Measurements from ENCODE around the gene NLRP6.
"Not testable (repeated sequence)": the region's sequence is repeated elsewhere in the genome, so short reads cannot be mapped to it uniquely, and the experiment has no call there.

Gene NLRP6

DNA sequence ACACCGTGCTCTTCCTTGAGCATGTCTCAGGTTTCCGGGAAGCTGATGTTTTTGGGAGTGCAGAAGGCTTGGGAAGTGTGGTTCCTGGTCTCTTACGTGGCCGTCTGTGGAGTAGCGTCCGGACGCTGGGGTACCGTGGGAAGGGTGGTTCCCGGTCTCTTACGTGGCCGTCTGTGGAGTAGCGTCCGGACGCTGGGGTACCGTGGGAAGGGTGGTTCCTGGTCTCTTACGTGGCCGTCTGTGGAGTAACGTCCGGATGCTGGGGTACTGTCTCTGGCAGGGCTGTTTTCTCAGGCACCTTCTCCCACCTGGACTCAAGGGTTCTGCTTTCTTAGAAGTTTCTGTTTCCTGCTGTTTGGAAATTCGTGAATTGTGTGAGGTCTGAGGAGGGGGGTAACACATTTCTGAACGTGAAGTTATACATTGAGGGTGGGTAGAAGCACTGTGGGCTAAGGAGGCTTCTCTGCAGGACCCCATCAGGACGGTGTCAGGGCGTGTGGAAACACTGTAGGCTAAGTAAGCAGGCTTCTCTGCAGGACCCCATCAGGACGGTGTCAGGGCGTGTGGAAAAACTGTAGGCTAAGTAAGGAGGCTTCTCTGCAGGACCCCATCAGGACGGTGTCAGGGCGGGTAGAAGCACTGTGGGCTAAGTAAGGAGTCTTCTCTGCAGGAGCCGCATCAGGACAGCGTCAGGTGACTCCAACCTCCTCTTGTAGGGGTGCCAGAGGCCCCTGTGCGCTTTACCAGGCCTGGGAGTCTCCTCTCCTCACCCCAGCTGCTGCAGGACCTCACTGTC lies 47.8 kb downstream of the NLRP6 start:
- in situ Hi-C loops (cut with HindIII; ENCODE audit: low pct_unique_long_range_greater_than_20kb, low sequenced_read_pairs), result no loop called here
- no peak for TF ChIP-seq JUND (IDR thresholded peaks at IDR 0.05; ENCODE audit: low read depth)
- no peak for DNase-seq (ENCODE audit: low read depth in 1 of 2, low spot score in 1 of 2)

DNA sequence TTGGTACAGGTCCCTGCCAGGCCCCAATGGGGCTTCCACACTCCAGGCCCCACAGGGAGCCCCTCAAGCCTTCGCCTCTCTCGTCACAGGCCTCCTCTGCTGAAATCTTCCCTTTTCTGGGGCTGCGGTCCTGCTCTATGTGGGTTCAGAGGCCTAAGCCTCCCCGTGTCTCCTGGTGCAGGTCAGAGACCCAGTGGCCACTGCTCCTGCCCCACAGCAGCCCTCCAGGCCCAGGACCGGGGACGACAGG lies 48.3 kb downstream of the NLRP6 start:
- no peak for TF ChIP-seq JUND (IDR thresholded peaks at IDR 0.05; ENCODE audit: low read depth)
- in situ Hi-C loops (cut with HindIII; ENCODE audit: low pct_unique_long_range_greater_than_20kb, low sequenced_read_pairs), result no loop called here
- no peak for DNase-seq (ENCODE audit: low read depth in 1 of 2, low spot score in 1 of 2)

DNA sequence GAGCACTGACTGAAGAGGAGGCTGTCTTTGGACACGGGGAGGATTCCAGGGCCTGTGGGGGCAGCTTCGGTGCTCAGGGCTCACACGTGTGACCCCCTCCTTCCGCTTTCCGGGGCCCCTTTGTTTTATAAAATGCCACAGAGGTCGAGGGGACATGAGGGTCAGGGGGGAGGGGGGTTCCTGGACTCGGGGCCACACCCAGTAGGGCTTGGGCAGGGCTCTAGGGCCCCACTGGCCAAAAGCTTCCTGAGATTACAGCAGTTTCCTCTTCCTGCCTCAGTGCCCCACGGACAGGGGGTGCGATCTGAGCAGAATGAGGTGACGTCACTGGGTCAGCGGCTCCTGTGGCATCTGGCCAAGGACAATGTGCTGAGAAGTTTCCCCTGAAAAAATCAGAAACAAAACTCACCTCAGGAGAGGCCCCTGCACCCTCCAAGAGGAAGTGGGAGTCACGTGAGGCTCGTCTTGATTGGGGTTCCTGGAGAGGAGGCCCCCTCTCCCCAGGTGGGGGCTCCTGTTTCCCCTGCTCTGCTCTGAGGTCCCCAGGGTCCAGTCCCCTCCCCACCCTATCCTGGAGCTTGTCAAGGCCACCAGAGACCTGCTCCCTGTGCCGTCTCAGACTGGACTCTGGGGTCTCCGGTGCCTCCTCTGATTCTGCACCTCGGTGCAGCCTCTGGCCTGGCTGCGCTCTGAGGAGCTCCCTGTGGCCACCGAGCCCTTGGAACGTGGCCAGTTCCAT lies 48.8 kb downstream of the NLRP6 start:
- no peak for TF ChIP-seq JUND (IDR thresholded peaks at IDR 0.05; ENCODE audit: low read depth)
- in situ Hi-C loops (cut with HindIII; ENCODE audit: low pct_unique_long_range_greater_than_20kb, low sequenced_read_pairs), result no loop called here
- DNase-seq (ENCODE audit: low read depth in 1 of 2, low spot score in 1 of 2), result no peak

DNA sequence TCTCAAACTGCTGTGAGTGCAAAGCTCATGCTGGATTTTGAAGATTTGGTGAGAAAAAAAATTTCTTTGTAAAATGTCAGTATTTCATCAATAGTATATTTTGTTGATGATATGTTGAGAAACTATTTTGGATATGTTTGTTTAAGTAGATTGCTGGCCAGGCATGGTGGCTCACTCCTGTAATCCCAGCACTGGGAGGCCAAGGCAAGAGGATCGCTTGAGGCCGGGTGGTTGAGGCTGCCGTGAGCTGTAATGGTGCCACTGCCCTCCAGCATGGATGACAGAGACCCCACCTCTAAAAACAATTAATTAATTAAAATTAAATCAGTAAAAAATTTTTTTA lies 49.3 kb downstream of the NLRP6 start:
- in situ Hi-C loops (cut with HindIII; ENCODE audit: low pct_unique_long_range_greater_than_20kb, low sequenced_read_pairs), result no loop called here
- TF ChIP-seq JUND (IDR thresholded peaks at IDR 0.05; ENCODE audit: low read depth), result no peak
- DNase-seq (ENCODE audit: low read depth in 1 of 2, low spot score in 1 of 2), result no peak

DNA sequence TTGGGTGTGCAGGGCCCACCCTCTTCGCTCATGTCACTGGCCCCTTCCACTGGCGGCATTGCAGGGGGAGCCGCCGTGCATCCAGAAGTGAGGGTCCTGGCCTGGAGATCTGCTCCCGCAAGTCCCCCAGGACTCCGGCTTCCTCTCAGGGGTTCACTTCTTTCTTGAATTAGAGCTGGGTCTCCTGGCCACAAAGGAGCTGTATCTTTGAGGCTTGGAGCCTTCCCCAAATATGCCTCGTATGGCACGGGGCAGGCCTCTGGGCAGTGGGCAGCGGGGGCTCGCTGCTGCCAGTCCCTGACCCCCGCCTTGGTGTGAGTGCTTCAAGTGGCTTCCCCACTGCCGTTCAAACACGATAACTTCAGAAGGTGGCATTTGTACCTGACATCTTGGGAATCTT lies 49.8 kb downstream of the NLRP6 start:
- TF ChIP-seq JUND (IDR thresholded peaks at IDR 0.05; ENCODE audit: low read depth), result no peak
- in situ Hi-C loops (cut with HindIII; ENCODE audit: low pct_unique_long_range_greater_than_20kb, low sequenced_read_pairs), result no loop called here
- no peak for DNase-seq (ENCODE audit: low read depth in 1 of 2, low spot score in 1 of 2)

DNA sequence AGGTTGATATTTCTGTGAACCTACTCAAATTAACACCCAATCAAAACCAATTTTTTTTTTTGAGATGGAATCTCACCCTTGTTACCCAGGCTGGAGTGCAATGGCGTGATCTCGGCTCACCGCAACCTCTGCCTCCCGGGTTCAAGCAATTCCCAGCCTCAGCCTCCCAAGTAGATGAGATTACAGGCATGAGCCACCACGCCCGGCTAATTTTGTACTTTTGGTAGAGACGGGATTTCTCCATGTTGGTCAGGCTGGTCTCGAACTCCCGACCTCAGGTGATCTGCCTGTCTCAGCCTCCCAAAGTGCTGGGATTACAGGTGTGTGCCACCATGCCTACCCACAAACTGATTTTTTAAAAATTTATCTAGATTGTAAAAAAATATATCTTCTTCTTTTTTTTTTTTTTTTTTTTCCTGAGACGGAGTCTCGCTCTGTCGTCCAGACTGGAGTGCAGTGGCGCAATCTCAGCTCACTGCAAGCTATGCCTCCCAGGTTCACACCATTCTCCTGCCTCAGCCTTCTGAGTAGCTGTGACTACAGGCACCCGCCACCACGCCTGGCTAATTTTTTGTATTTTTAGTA lies 50.4 kb downstream of the NLRP6 start:
- in situ Hi-C loops (cut with HindIII; ENCODE audit: low pct_unique_long_range_greater_than_20kb, low sequenced_read_pairs); DNase-seq (ENCODE audit: low read depth in 1 of 2, low spot score in 1 of 2): not testable (repeated sequence)

DNA sequence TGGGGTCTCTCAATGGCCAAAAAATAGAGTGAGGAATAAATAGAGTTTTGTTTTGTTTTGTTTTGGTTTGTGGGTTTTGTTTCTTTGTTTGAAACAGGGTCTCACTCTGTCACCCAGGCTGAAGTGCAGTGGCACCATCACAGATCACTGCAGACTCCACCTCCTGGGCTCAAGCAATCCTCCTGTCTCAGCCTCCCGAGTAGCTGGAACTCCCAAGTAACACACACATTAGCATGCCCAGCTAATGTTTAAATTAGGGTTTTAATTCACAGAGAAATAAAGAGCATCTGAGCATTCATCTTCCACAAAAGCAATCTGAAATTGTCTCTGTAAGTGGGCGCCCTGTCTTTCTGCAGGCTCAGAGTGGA lies 51.7 kb downstream of the NLRP6 start:
- TF ChIP-seq JUND (IDR thresholded peaks at IDR 0.05; ENCODE audit: low read depth), result no peak
- in situ Hi-C loops (cut with HindIII; ENCODE audit: low pct_unique_long_range_greater_than_20kb, low sequenced_read_pairs), result no loop called here
- DNase-seq (ENCODE audit: low read depth in 1 of 2, low spot score in 1 of 2), result no peak

DNA sequence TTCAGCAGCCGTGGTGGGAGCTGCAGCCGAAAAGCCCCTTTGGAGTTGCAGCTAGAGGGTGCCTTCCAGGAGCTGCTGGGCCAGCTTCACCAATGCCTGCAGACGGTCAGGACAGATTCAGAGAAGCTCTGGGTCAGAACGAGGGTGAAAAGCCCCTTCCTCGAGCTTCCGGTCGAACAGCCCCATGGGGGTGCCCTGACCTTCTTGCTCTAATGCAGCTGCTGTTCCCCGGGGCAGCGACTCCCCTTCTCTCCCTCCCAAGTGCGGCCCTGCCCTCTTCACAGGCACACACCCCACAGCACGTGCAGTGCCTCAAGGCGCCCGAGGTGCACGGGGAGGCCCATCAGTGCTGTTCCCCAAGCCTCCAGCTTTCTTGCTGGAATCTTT lies 52.1 kb downstream of the NLRP6 start:
- in situ Hi-C loops (cut with HindIII; ENCODE audit: low pct_unique_long_range_greater_than_20kb, low sequenced_read_pairs), result no loop called here
- no peak for TF ChIP-seq JUND (IDR thresholded peaks at IDR 0.05; ENCODE audit: low read depth)
- no peak for DNase-seq (ENCODE audit: low read depth in 1 of 2, low spot score in 1 of 2)

DNA sequence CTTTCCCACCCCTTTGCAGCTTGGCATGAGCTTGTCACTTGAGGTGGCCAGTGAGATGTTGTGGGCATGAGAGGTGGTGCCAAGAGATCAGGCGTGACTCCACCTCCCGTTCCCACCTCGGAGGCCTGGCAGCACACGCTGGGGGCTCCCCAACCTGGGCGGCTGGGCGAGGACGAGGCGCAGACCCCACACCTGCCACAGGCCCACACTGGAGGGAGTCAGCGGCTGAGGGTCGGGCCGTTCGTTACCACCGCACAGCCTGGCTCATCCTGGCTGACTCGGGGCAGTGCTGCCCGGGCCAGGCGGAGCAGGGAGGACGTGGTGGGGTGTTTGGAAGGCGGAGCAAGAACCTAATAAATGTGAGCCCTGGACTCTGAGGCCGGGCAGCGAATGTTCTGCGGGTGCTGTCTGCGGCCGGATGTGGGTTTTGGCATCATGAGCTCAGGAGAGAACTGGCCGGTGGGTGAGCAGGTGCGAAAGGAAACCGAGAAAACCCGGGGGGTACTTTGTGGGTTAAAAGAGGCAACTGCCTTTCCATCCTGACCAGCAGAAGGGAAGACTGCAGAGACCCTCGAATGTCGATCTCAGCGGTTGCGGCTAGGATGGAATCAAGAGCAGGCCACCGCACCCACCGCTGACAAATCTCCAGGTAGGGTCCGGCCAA lies 52.6 kb downstream of the NLRP6 start:
- no peak for DNase-seq (ENCODE audit: low read depth in 1 of 2, low spot score in 1 of 2)
- no peak for TF ChIP-seq JUND (IDR thresholded peaks at IDR 0.05; ENCODE audit: low read depth)
- in situ Hi-C loops (cut with HindIII; ENCODE audit: low pct_unique_long_range_greater_than_20kb, low sequenced_read_pairs), result no loop called here

DNA sequence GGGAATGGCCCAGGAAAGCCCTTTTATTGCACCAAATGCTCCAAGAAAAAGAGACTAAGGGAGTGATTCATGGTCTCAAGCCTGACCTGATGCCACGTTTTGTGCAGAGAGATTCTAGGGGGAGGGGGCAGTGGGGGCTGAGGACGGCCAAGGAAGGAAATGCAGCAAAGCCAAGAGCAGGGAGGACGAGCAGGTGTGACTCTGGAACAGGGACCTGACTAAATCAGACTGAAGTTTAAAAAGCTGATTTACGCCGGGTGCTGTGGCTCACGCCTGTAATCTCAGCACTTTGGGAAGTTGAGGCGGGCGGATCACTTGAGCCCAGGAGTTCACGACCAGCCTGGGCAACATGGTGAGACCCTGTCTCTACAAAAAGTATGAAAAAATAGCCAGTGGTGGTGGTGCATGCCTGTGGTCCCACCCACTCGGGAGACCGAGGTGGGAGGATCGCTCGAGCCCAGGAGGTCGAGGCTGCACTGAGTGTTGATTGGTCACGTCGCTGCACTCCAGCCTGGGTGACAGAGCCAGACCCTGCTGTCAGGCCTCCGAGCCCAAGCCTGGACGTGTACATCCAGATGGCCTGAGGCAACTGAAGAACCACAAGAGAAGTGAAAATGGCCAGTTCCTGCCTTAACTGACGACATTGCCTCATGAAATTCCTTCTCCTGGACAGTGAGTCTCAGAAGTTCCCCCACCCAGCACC lies 53.3 kb downstream of the NLRP6 start:
- DNase-seq (ENCODE audit: low read depth in 1 of 2, low spot score in 1 of 2), result no peak
- TF ChIP-seq JUND (IDR thresholded peaks at IDR 0.05; ENCODE audit: low read depth), result no peak
- in situ Hi-C loops (cut with HindIII; ENCODE audit: low pct_unique_long_range_greater_than_20kb, low sequenced_read_pairs), result no loop called here

DNA sequence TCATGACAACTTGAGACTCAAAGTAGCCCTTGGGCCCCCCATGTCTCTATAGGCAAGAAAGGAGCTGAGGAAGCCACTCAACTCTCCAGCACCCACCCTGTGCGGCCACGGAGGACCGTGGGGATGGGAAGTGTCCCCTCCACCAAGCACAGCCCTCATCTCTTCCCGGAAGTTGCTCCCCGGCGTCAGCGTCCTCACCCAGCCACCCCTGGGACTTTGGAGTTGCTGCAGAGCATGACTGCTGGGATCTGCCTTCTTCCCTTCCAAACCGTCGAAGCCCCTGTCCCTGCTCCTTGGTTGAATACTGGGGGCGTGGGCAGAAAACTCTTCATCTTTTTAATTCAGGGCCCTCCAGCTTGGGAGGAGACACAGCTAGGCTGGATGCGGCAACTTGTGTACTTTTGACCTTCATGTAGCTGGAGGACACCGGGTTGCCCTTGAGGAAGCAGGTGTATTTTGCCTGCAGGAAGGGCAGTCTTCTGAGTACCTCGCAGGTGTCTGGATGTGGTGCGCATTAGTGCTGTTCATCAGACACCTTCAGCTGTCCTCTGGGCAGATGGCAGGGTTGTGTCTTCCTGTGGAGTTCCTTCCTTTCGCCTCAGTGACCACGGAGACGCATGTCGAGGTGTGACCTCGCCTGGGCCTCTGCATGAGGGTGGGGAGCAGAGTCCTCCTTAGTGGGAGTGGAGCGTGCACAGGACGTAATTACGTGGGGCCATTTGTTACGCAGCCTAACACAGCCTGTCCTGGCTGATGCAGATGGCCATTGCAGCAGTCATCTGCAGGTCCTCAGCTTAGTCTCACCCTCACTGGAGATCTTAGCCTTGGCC lies 54.7 kb downstream of the NLRP6 start:
- in situ Hi-C loops (cut with HindIII; ENCODE audit: low pct_unique_long_range_greater_than_20kb, low sequenced_read_pairs), result no loop called here
- no peak for TF ChIP-seq JUND (IDR thresholded peaks at IDR 0.05; ENCODE audit: low read depth)
- no peak for DNase-seq (ENCODE audit: low read depth in 1 of 2, low spot score in 1 of 2)

DNA sequence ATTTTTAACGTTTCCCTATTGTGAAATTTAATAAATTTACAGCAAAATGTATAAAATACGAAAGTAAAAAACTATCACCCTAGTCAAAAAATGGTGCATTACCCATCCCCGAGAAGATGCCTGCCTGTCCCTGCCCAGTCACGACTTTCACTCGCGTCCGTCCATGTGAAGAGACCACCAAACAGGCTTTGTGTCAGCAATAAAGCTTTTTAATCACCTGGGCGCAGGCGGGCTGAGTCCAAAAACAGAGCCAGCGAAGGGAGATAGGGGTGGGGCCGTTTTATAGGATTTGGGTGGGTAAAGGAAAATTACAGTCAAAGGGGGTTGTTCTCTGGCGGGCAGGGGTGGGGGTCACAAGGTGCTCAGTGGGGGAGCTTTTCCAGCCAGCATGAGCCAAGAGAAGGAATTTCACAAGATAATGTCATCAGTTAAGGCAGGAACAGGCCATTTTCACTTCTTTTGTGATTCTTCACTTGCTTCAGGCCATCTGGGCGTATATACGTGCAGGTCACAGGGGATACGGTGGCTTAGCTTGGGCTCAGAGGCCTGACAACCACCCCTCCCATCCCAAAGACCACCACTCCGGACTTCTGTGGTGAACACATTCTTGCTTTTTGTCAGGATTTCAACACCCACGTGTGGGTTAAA lies 55.5 kb downstream of the NLRP6 start:
- DNase-seq (ENCODE audit: low read depth in 1 of 2, low spot score in 1 of 2); in situ Hi-C loops (cut with HindIII; ENCODE audit: low pct_unique_long_range_greater_than_20kb, low sequenced_read_pairs): not testable (repeated sequence)
